MM.1S (cell line): ENCODE data around the gene SH3RF3.

Experiments
- DNase-seq: peaks from one replicate; pipeline ENCODE4 v3.0.0-alpha.2; 2015
- H2AFZ ChIP-seq: fragments of 300-600 bp; sonication (generic); 2 replicates; pipeline ENCODE4 v1.6.0; 2016; ENCODE audit warnings: antibody characterized with exemption, low read length
- H3F3A ChIP-seq: fragments of 300-600 bp; sonication (generic); 2 replicates; pipeline ENCODE4 v1.6.1; 2016; ENCODE audit warnings: mild to moderate bottlenecking, antibody characterized with exemption, low read length, moderate library complexity, mixed read lengths; ENCODE audit not compliant: insufficient read depth
- H3K27ac ChIP-seq: fragments of 300-600 bp; sonication (generic); 2 replicates; pipeline ENCODE4 v1.5.1; 2016; ENCODE audit warnings: mild to moderate bottlenecking, low read length
- H3K27me3 ChIP-seq: fragments of 300-600 bp; sonication (generic); replicated peaks from 2 replicates; pipeline ENCODE4 v1.6.0; 2016; ENCODE audit warnings: low read length; ENCODE audit not compliant: insufficient read depth
- H3K36me3 ChIP-seq: fragments of 300-600 bp; sonication (generic); replicated peaks from 2 replicates; pipeline ENCODE4 v1.6.1; 2016; ENCODE audit warnings: mild to moderate bottlenecking, low read length, mixed read lengths; ENCODE audit not compliant: insufficient read depth
- H3K4me1 ChIP-seq: fragments of 300-600 bp; sonication (generic); 2 replicates; pipeline ENCODE4 v1.6.1; 2016; ENCODE audit warnings: low read length, mixed read lengths
- H3K4me2 ChIP-seq: fragments of 300-600 bp; sonication (generic); 2 replicates; pipeline ENCODE4 v1.6.0; 2016; ENCODE audit warnings: low read depth, low read length
- H3K4me3 ChIP-seq: fragments of 300-600 bp; sonication (generic); 2 replicates; pipeline ENCODE4 v1.5.1; 2016; ENCODE audit warnings: low read length, mixed read lengths
- H3K79me2 ChIP-seq: fragments of 300-600 bp; sonication (generic); 2 replicates; pipeline ENCODE4 v1.6.1; 2016; ENCODE audit warnings: mixed run types, low read length, mixed read lengths
- H3K9ac ChIP-seq: fragments of 300-600 bp; sonication (generic); 2 replicates; pipeline ENCODE4 v1.6.1; 2016; ENCODE audit warnings: low read length, mixed read lengths
- H3K9me2 ChIP-seq: fragments of 300-600 bp; sonication (generic); replicated peaks from 2 replicates; pipeline ENCODE4 v1.6.1; 2016; ENCODE audit warnings: mild to moderate bottlenecking, low read length, mixed read lengths; ENCODE audit not compliant: insufficient read depth
- H3K9me3 ChIP-seq: fragments of 300-600 bp; sonication (generic); replicated peaks from 2 replicates; pipeline ENCODE4 v1.6.1; 2016; ENCODE audit warnings: mild to moderate bottlenecking, low read length, mixed read lengths; ENCODE audit not compliant: insufficient read depth
- H4K20me1 ChIP-seq: fragments of 300-600 bp; sonication (generic); 2 replicates; pipeline ENCODE4 v1.6.1; 2016; ENCODE audit warnings: mild to moderate bottlenecking, low read length, moderate library complexity, mixed read lengths; ENCODE audit not compliant: insufficient read depth
- EZH2 ChIP-seq: fragments of 300-600 bp; sonication (generic); optimal IDR thresholded peaks from 2 replicates; pipeline ENCODE3; 2017; ENCODE audit warnings: low read depth, mild to moderate bottlenecking, antibody characterized with exemption, low read length, mixed read lengths
- EZH2phosphoT487 ChIP-seq: fragments of 300-600 bp; sonication (generic); IDR thresholded peaks from 2 replicates; pipeline ENCODE4 v1.6.1; 2018; ENCODE audit warnings: antibody characterized with exemption, low read length
- TF ChIP-seq, protein P1 (sequence below): fragments of 300-600 bp; sonication (generic); IDR thresholded peaks from 2 replicates; pipeline ENCODE4 v1.5.1; 2016; ENCODE audit warnings: antibody characterized with exemption, low read length, mixed read lengths

Gene SH3RF3

DNA sequence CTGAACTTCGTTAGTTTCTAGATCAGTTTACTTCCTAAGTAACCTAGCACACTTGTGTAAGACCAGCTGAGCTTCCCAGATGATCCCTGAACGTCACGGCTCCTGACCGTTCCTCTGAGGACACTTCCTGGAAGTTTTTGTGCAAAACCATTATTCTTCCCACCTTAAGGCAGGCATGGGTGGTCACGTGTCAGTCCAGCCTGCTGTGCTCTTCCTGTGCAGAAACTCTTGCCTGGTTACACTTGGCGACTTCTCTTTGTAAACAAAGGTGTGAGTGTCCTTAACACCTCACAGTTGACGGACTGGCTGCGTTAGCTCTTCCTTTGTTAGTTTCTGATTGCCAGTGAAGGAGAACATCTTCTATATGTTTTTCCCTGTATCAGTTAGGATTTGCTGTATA lies 118.3 kb downstream of the SH3RF3 start:
- Histone ChIP-seq H3F3A (peaks cover 2% of the 10 kb centered on the region; the same call in 1 of the 2 replicates), H3K4me2 (no peak overlapping the region), H4K20me1 (no peaks in the 10 kb centered on the region), H2AFZ (no peak overlapping the region), H3K79me2 (peaks cover 71% of the 10 kb centered on the region), H3K36me3 (no peaks in the 10 kb centered on the region), H3K9ac (no peak overlapping the region), H3K9me3 (no peaks in the 10 kb centered on the region), H3K9me2 (no peaks in the 10 kb centered on the region), H3K4me1 (peaks cover 32% of the 10 kb centered on the region), H3K27me3 (no peaks in the 10 kb centered on the region), H3K4me3 (no peak overlapping the region), H3K27ac (no peak overlapping the region)
- no peak for DNase-seq
- no peak for TF ChIP-seq EZH2
- TF ChIP-seq, protein P1, sequence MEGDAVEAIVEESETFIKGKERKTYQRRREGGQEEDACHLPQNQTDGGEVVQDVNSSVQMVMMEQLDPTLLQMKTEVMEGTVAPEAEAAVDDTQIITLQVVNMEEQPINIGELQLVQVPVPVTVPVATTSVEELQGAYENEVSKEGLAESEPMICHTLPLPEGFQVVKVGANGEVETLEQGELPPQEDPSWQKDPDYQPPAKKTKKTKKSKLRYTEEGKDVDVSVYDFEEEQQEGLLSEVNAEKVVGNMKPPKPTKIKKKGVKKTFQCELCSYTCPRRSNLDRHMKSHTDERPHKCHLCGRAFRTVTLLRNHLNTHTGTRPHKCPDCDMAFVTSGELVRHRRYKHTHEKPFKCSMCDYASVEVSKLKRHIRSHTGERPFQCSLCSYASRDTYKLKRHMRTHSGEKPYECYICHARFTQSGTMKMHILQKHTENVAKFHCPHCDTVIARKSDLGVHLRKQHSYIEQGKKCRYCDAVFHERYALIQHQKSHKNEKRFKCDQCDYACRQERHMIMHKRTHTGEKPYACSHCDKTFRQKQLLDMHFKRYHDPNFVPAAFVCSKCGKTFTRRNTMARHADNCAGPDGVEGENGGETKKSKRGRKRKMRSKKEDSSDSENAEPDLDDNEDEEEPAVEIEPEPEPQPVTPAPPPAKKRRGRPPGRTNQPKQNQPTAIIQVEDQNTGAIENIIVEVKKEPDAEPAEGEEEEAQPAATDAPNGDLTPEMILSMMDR, result no peak
- TF ChIP-seq EZH2phosphoT487, result no peak

DNA sequence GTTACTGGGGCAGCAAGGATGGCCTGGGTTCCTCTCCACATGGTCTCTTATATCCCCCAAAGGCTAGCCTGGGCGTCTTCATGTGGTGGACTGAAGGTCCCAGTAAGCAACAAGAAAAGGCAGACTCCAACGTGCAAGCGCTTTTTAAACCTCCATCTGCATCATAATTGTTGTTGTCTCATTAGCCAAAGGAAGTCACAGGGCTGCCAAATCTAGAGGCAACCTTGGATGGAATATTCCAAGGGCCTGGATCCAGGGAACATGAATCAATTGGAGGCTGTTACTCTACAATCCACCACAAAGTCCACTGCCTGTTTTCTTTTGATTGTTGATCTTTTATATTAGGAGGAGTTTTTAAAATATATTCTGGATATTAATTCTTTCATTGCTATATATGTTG lies 118.8 kb downstream of the SH3RF3 start:
- DNase-seq, result no peak
- Histone ChIP-seq H3K4me1 (peaks cover 36% of the 10 kb centered on the region), H3K9ac (no peak overlapping the region), H3K4me3 (no peak overlapping the region), H3K27me3 (no peaks in the 10 kb centered on the region), H3K79me2 (peaks cover 70% of the 10 kb centered on the region), H2AFZ (no peak overlapping the region), H3K9me2 (no peaks in the 10 kb centered on the region), H3K9me3 (no peaks in the 10 kb centered on the region), H4K20me1 (no peaks in the 10 kb centered on the region), H3K27ac (no peak overlapping the region), H3K36me3 (no peaks in the 10 kb centered on the region), H3F3A (peaks cover 2% of the 10 kb centered on the region; the same call in 1 of the 2 replicates), H3K4me2 (no peak overlapping the region)
- no peak for TF ChIP-seq EZH2

DNA sequence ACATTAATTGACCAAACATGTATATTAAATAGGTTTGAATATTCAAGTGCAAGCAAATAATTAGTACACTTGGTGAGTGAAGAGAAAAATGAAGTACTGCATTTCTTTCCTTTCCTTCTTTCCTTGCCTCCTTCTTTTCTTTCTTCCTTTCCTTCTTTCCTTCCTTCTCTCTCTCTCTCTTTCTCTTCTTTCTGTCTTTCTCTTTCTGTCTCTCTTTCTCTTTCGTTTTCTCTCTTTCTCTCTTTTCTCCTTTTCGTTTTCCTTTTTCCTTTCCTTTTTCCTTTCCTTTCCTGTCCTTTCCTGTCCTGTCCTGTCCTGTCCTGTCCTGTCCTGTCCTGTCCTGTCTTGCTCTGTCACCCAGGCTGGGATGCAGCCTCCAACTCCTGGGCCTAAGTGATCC lies 119.6 kb downstream of the SH3RF3 start:
- no peaks in the 10 kb centered on the region for H3K27me3 ChIP-seq
- no peak for TF ChIP-seq EZH2
- TF ChIP-seq, protein P1, result no peak
- TF ChIP-seq EZH2phosphoT487, result no peak

DNA sequence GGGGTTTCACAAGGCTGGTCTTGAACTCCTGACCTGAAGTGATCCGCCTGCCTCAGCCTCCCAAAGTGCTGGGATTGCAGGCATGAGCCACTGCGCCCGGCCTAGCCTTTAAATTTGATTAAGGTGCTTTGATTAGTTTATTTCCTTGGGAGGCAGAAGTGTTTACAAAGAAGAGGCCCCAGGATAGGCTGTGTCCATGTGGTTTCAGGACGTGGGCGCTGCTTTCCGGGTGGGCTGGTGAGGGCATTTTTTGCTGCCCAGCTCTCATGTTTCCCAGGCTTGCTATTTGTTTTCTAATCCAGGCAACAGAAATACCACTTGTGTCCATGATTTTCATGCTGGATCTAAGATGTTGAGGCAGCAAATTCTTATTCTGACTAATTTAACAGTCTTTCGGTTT lies 124.2 kb downstream of the SH3RF3 start:
- Histone ChIP-seq H3K4me3 (no peak overlapping the region), H3K27me3 (no peaks in the 10 kb centered on the region), H2AFZ (no peak overlapping the region), H3K79me2 (peaks cover 69% of the 10 kb centered on the region), H3K27ac (no peak overlapping the region), H3K4me2 (no peak overlapping the region), H3K36me3 (no peaks in the 10 kb centered on the region), H3F3A (peaks cover 23% of the 10 kb centered on the region), H3K9me3 (no peaks in the 10 kb centered on the region), H3K4me1 (peaks cover 52% of the 10 kb centered on the region), H3K9me2 (no peaks in the 10 kb centered on the region), H3K9ac (no peak overlapping the region), H4K20me1 (no peaks in the 10 kb centered on the region)
- TF ChIP-seq EZH2 (no peak), EZH2phosphoT487 (no peak)
- TF ChIP-seq, protein P1, result no peak
- no peak for DNase-seq

More for the DNA sequence above, 119.6 kb downstream of the SH3RF3 start:
- Histone ChIP-seq H3K4me1 (peaks cover 32% of the 10 kb centered on the region), H3K4me2 (no peak overlapping the region), H3K79me2 (peaks cover 70% of the 10 kb centered on the region), H3K4me3 (no peak overlapping the region), H4K20me1 (no peaks in the 10 kb centered on the region), H3K9ac (no peak overlapping the region), H2AFZ (no peak overlapping the region), H3K9me3 (no peaks in the 10 kb centered on the region), H3K9me2 (no peaks in the 10 kb centered on the region), H3K36me3 (no peaks in the 10 kb centered on the region), H3K27ac (no peak overlapping the region), H3F3A (peaks cover 2% of the 10 kb centered on the region; the same call in 1 of the 2 replicates)
- DNase-seq, result no peak
